Endothelial cell of umbilical vein (primary cell): ENCODE measurements around the gene C13orf46. TPM values are rescaled to one million over a fixed set of nuclear protein-coding genes. Genes with fewer than 3 reads are reported as not detected.

Experiments
- BruUV-seq: library from RNA; stranded (reverse); fragments of 400-500 nt; replicated peaks from 2 replicates; lab custom pipeline; 2021; lab: Mats Ljungman, UMichigan
- CTCF ChIA-PET: fragments of 300-600, 350-600 bp; sonication (Branson Sonifier 250); formaldehyde crosslinking; loops from one replicate; lab custom pipeline; 2021; ENCODE audit warnings: antibody characterized with exemption, inconsistent platforms; lab: Charles Lee
- POLR2A ChIA-PET: fragments of 300-600, 350-600 bp; sonication (Branson Sonifier 250); formaldehyde crosslinking; loops from one replicate; lab custom pipeline; 2021; ENCODE audit warnings: antibody characterized with exemption, inconsistent platforms; lab: Charles Lee
- DNase-seq: peaks from one replicate; pipeline ENCODE4 v3.0.0-alpha.2; 2011; ENCODE audit warnings: low read depth, low spot score
- FAIRE-seq: peaks from 2 replicates; lab custom pipeline; 2011; peaks lifted over from hg19 to GRCh38; lab: Jason Lieb, UNC
- H2AFZ ChIP-seq: 2 replicates; pipeline ENCODE4 v1.6.0; 2012; ENCODE audit warnings: low read depth, low read length, control low read depth, inconsistent platforms
- H3K27ac ChIP-seq: 2 replicates; pipeline ENCODE4 v1.5.1; 2011; ENCODE audit warnings: low read depth, mild to moderate bottlenecking, control low read depth, low read length, moderate library complexity; ENCODE audit not compliant: insufficient read depth
- H3K27me3 ChIP-seq, 2 experiments: 2 replicates each; pipeline versions ENCODE4 v1.6.0 to v1.6.1; 2011; ENCODE audit warnings: low read length in 2 of 2, mixed read lengths in 1 of 2; ENCODE audit not compliant: control insufficient read depth in 2 of 2, insufficient read depth in 2 of 2
- H3K36me3 ChIP-seq, 2 experiments: 2 replicates in 1 of 2; 3 replicates in 1 of 2; pipeline ENCODE4 v1.5.1; 2011; ENCODE audit warnings: low read length in 2 of 2, mild to moderate bottlenecking in 1 of 2, moderate library complexity in 1 of 2; ENCODE audit not compliant: control insufficient read depth in 2 of 2, insufficient read depth in 2 of 2; ENCODE audit errors: extremely low read depth in 1 of 2
- H3K4me1 ChIP-seq: 3 replicates; pipeline ENCODE4 v1.5.1; 2011; ENCODE audit warnings: mild to moderate bottlenecking, low read length; ENCODE audit not compliant: control insufficient read depth, insufficient read depth; ENCODE audit errors: extremely low read depth
- H3K4me2 ChIP-seq: 2 replicates; pipeline ENCODE4 v1.6.1; 2011; ENCODE audit warnings: low read length, control low read depth, mixed read lengths; ENCODE audit not compliant: insufficient read depth
- H3K4me3 ChIP-seq, 3 experiments: fragments of 200-600 bp in 1 of 3; sonication (generic), shearing (Covaris generic) in 1 of 3; replicated peaks in 1 of 3; 2 replicates each; pipeline ENCODE4 v1.5.1; 2011 to 2016; ENCODE audit warnings: control low read depth in 3 of 3, low read length in 3 of 3, mild to moderate bottlenecking in 2 of 3, inconsistent platforms in 1 of 3, low read depth in 1 of 3, moderate library complexity in 1 of 3; ENCODE audit not compliant: insufficient read depth in 1 of 3
- H3K79me2 ChIP-seq: 2 replicates; pipeline ENCODE4 v1.6.0; 2012; ENCODE audit warnings: low read length, inconsistent platforms; ENCODE audit not compliant: control insufficient read depth, insufficient read depth
- H3K9ac ChIP-seq: replicated peaks from 2 replicates; pipeline ENCODE3; 2011; ENCODE audit warnings: low read length, control low read depth; ENCODE audit not compliant: insufficient read depth; ENCODE audit errors: extremely low read depth
- H3K9me1 ChIP-seq: replicated peaks from 3 replicates; pipeline ENCODE4 v1.6.0; 2011; ENCODE audit warnings: mild to moderate bottlenecking, low read length; ENCODE audit not compliant: control insufficient read depth, insufficient read depth; ENCODE audit errors: extremely low read depth
- H3K9me3 ChIP-seq: replicated peaks from 2 replicates; pipeline ENCODE4 v1.5.1; 2012; ENCODE audit warnings: low read length, inconsistent platforms; ENCODE audit not compliant: control insufficient read depth, insufficient read depth
- H4K20me1 ChIP-seq: replicated peaks from 2 replicates; pipeline ENCODE3; 2011; ENCODE audit warnings: mild to moderate bottlenecking, low read length; ENCODE audit not compliant: control insufficient read depth, insufficient read depth; ENCODE audit errors: extremely low read depth
- CTCF ChIP-seq, 2 donors: IDR thresholded peaks; 1 replicate in 1 of 2; 2 replicates in 1 of 2; pipeline ENCODE4 v1.5.1; 2011; ENCODE audit warnings: low read length in 2 of 2, mild to moderate bottlenecking in 2 of 2, moderate library complexity in 2 of 2, control low read depth in 1 of 2, inconsistent platforms in 1 of 2, low read depth in 1 of 2; ENCODE audit not compliant: insufficient read depth in 1 of 2; ENCODE audit errors: extremely low read depth in 1 of 2
- EZH2 ChIP-seq: IDR thresholded peaks from 2 replicates; pipeline ENCODE4 v1.6.1; 2012; ENCODE audit warnings: borderline replicate concordance, low read depth, mild to moderate bottlenecking, moderate library complexity, low read length, inconsistent platforms; ENCODE audit not compliant: severe bottlenecking
- FOS ChIP-seq: IDR thresholded peaks from 2 replicates; pipeline ENCODE4 v1.6.1; 2011; ENCODE audit warnings: mild to moderate bottlenecking, low read length, moderate library complexity, borderline replicate concordance; ENCODE audit not compliant: insufficient read depth
- GATA2 ChIP-seq: IDR thresholded peaks from 2 replicates; pipeline ENCODE4 v1.7.0; 2011; ENCODE audit warnings: low read depth, mild to moderate bottlenecking, moderate library complexity, mixed read lengths, low read length; ENCODE audit not compliant: insufficient read length, insufficient read depth
- MAX ChIP-seq: IDR thresholded peaks from 2 replicates; pipeline ENCODE4 v1.6.1; 2011; ENCODE audit not compliant: insufficient read depth, insufficient read length
- MYC ChIP-seq: IDR thresholded peaks from one replicate; pipeline ENCODE4 v1.6.1; 2011; ENCODE audit warnings: mild to moderate bottlenecking, low read depth, low read length
- POLR2A ChIP-seq: IDR thresholded peaks from 2 replicates; pipeline ENCODE4 v1.6.1; 2012; ENCODE audit warnings: low read depth, mild to moderate bottlenecking, control low read depth, low read length
- POLR2AphosphoS5 ChIP-seq: IDR thresholded peaks from 2 replicates; pipeline ENCODE4 v1.6.1; 2012; ENCODE audit warnings: low read depth, mild to moderate bottlenecking, control low read depth, low read length, moderate library complexity; ENCODE audit not compliant: insufficient read depth
- dilution Hi-C: fragments of 300-500 bp; cut with MboI; formaldehyde crosslinking; loops from one replicate; pipeline ENCODE4 v1.15.0; 2019; ENCODE audit warnings: low sequenced_read_pairs; ENCODE audit not compliant: extremely low pct_ligation_motif_present
- intact Hi-C: fragments of 100-400 bp; cut with micrococcal nuclease; formaldehyde crosslinking; loops from one replicate; pipeline ENCODE4 v1.10.0; 2022
- polyA plus RNA-seq, 4 experiments: library from polyadenylated mRNA; depleted of rRNA in 3 of 4; stranded (reverse) in 3 of 4; unstranded in 1 of 4; fragments of >200 nt; gene quantifications; 2 replicates each; pipeline versions ENCODE4 v1.2.1 to v1.2.3, GENCODE V29; 2011 to 2012; ENCODE audit warnings: missing spikeins in 1 of 4
- total RNA-seq: library from RNA; stranded (reverse); gene quantifications from 2 replicates; pipeline ENCODE4 v1.2.3, GENCODE V29; 2021

Gene C13orf46
- total and polyA plus RNA-seq, 2 donors (not counting 3 experiments of a cell fraction or from before 2014, with no cell fraction given), result 1.3 to 1.7 TPM

- dilution Hi-C loops, result no loop called here
- BruUV-seq, result no TSS peak
- H3K9me3 ChIP-seq, result no peaks in the 10 kb centered on the region
These were observed 21.2 kb upstream of the C13orf46 start for GRCh38 chr13:113995051-113995601.

More at GRCh38 chr13:113995051-113995601, 21.2 kb upstream of the C13orf46 start:
- H3K79me2 ChIP-seq, result no peaks in the 10 kb centered on the region
- H2AFZ ChIP-seq, result no peak overlapping the region
- no peak for DNase-seq
- no peaks in the 10 kb centered on the region for H3K4me1 ChIP-seq
- no peak overlapping the region for H3K4me3 ChIP-seq
- no peak for FAIRE-seq
- CTCF ChIA-PET, result no interaction called here
- H3K27ac ChIP-seq, result no peak overlapping the region
- H3K36me3 ChIP-seq, result peaks cover 10 to 58% of the 10 kb centered on the region in 2 experiments
- intact Hi-C loops, result no loop called here
- no peaks in the 10 kb centered on the region for H3K27me3 ChIP-seq
- H3K9me1 ChIP-seq, result no peaks in the 10 kb centered on the region
- no peaks in the 10 kb centered on the region for H4K20me1 ChIP-seq
- no peak overlapping the region for H3K9ac ChIP-seq
- POLR2A ChIA-PET, result no interaction called here
- H3K4me2 ChIP-seq, result no peak overlapping the region
- TF ChIP-seq POLR2A, result no peak
- TF ChIP-seq CTCF (IDR thresholded peaks at IDR 0.05; ENCODE audit: extremely low read depth in 1 of 2, insufficient read depth in 1 of 2, low read depth in 1 of 2, low read length in 2 of 2), result no peak
- no peak for TF ChIP-seq MAX
- TF ChIP-seq MYC, result no peak
- no peak for TF ChIP-seq POLR2AphosphoS5
- TF ChIP-seq FOS, result no peak
- TF ChIP-seq GATA2, result no peak
- no peak for TF ChIP-seq EZH2
